ENCODE results near the gene ARID1A.

The ARID1A gene

GRCh38 chr1:26747048-26747447, 51.2 kb downstream of the ARID1A start:
- peaks cover 0 to 3% of the 10 kb centered on the region in 2 donors for H3K9me3 Mint-ChIP-seq
- H3K4me1 Mint-ChIP-seq = peaks cover 44 to 80% of the 10 kb centered on the region in 2 donors
- DNase-seq (no peak), ATAC-seq (replicated peaks) (no peak)
- no peak overlapping the region for H3K4me3 Mint-ChIP-seq
- peak overlapping the region; percentile 84 for H3K27ac Mint-ChIP-seq
- peaks cover 27 to 65% of the 10 kb centered on the region in 2 donors for H3K36me3 Mint-ChIP-seq
- no peaks in the 10 kb centered on the region for H3K27me3 Mint-ChIP-seq

GRCh38 chr1:26748351-26748750, 52.5 kb downstream of the ARID1A start:
- DNase-seq (no peak), ATAC-seq (replicated peaks) (no peak)
- no peaks in the 10 kb centered on the region for H3K27me3 Mint-ChIP-seq
- H3K9me3 Mint-ChIP-seq = no peaks in the 10 kb centered on the region
- no peak overlapping the region for H3K4me3 Mint-ChIP-seq
- H3K27ac Mint-ChIP-seq = peak overlapping the region; percentile 14
- peaks cover 40 to 79% of the 10 kb centered on the region in 2 donors for H3K4me1 Mint-ChIP-seq
- peaks cover 26 to 64% of the 10 kb centered on the region in 2 donors for H3K36me3 Mint-ChIP-seq

GRCh38 chr1:26749458-26749857, 53.6 kb downstream of the ARID1A start:
- no peak for ATAC-seq (replicated peaks)
- H3K36me3 Mint-ChIP-seq = peaks cover 24 to 63% of the 10 kb centered on the region in 2 donors
- H3K4me1 Mint-ChIP-seq = peaks cover 33 to 68% of the 10 kb centered on the region in 2 donors
- H3K9me3 Mint-ChIP-seq = no peaks in the 10 kb centered on the region
- no peak for DNase-seq
- no peak overlapping the region for H3K4me3 Mint-ChIP-seq
- H3K27me3 Mint-ChIP-seq = no peaks in the 10 kb centered on the region
- H3K27ac Mint-ChIP-seq = peak overlapping the region; percentile 75

DNA sequence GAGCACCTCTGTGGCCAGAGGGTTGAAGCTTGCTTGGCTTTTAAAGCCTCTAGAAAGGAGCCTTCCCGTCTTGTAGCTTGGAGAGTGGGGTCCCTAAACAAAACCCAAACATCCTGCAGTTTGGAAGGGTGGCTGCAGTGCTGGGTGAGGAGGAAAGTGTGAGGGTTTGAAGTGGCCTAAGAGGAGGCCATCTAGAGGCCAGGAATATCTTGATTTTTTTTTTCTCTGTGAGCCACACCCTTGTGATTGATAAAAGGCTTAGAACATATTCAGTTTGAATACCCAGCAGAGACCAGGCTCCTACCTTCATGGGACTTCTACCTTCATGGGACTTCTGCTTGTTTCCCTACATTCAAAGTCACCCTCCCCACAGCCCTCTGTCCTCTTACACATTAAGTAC, 54.6 kb downstream of the ARID1A start:
- H3K27ac Mint-ChIP-seq = peak overlapping the region; percentile 75
- no peaks in the 10 kb centered on the region for H3K9me3 Mint-ChIP-seq
- no peak for ATAC-seq (replicated peaks)
- peaks cover 27 to 63% of the 10 kb centered on the region in 2 donors for H3K36me3 Mint-ChIP-seq
- no peak for DNase-seq
- peaks cover 32 to 61% of the 10 kb centered on the region in 2 donors for H3K4me1 Mint-ChIP-seq
- no peak overlapping the region for H3K4me3 Mint-ChIP-seq
- no peaks in the 10 kb centered on the region for H3K27me3 Mint-ChIP-seq

GRCh38 chr1:26752519-26752918, 56.7 kb downstream of the ARID1A start:
- Mint-ChIP-seq H3K4me3 (no peak overlapping the region), H3K4me1 (peaks cover 27 to 55% of the 10 kb centered on the region in 2 donors), H3K27ac (no peak overlapping the region), H3K9me3 (no peaks in the 10 kb centered on the region), H3K27me3 (no peaks in the 10 kb centered on the region), H3K36me3 (peaks cover 23 to 50% of the 10 kb centered on the region in 2 donors)
- DNase-seq = no peak
- ATAC-seq (replicated peaks) = no peak

DNA sequence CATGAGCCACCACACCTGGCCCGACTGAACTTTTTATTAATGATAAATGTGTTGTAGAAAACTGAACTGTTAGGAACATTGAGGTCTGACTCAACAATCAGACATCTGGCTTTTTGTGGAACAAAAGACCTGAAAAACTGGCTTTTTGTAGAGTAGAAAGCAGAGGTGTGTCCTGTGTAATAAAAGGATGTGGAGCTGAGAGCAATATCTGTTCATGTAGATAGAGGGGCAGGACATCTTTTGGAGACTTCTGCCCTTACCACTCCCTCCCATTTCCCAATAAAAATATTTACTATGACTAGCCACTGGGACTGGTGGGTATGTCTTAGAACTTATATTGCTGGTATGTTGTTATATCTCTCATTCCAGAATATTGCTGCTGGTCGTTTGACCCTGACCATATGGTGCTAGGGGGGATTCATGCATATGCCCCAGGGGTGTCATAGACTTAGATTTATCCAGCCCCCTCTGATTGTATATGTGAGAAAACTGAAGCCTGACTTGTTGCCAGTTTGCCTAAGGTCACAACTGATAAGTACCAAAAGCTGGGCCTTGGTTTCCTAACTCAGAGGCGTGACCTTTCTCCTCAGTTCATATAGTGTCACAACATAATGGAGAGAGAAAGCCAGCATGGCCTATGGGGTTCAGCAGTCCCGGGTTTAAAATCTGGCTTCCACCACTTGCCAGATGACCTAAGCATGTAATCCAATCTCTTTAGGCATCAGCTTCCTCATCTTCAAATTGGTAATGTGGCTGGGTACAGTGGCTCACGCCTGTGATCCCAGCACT, 58.5 kb downstream of the ARID1A start:
- DNase-seq (no peak), ATAC-seq (replicated peaks) (no peak)
- peaks cover 22 to 40% of the 10 kb centered on the region in 2 donors for H3K4me1 Mint-ChIP-seq
- H3K36me3 Mint-ChIP-seq = peaks cover 26 to 48% of the 10 kb centered on the region in 2 donors
- H3K9me3 Mint-ChIP-seq = no peaks in the 10 kb centered on the region
- peak overlapping the region; percentile 20 for H3K27ac Mint-ChIP-seq
- H3K4me3 Mint-ChIP-seq = no peak overlapping the region
- no peaks in the 10 kb centered on the region for H3K27me3 Mint-ChIP-seq

DNA sequence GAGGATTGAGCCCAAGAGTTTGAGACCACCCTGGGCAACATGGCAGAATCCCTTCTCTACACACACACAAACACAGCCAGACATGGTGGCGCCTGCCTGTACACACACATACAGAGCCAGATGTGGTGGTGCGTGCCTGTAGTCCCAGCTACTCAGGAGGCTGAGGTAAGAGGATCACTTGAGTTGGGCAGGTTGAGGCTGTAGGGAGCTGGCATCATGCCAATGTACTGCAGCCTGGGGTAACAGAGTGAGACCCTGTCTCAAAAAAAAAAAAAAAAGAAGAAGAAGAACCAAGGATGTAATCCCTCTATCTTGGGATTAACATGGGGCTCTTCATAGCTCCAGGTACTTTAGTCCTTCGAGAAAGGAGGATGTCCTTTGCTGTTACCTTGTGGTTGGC, 62.5 kb downstream of the ARID1A start:
- no peak for ATAC-seq (replicated peaks)
- no peaks in the 10 kb centered on the region for H3K9me3 Mint-ChIP-seq
- H3K4me1 Mint-ChIP-seq = peaks cover 0 to 5% of the 10 kb centered on the region in 2 donors
- no peaks in the 10 kb centered on the region for H3K27me3 Mint-ChIP-seq
- H3K36me3 Mint-ChIP-seq = peaks cover 35 to 40% of the 10 kb centered on the region in 2 donors
- H3K4me3 Mint-ChIP-seq = no peak overlapping the region
- H3K27ac Mint-ChIP-seq = peak overlapping the region; percentile 51
- DNase-seq = no peak

DNA sequence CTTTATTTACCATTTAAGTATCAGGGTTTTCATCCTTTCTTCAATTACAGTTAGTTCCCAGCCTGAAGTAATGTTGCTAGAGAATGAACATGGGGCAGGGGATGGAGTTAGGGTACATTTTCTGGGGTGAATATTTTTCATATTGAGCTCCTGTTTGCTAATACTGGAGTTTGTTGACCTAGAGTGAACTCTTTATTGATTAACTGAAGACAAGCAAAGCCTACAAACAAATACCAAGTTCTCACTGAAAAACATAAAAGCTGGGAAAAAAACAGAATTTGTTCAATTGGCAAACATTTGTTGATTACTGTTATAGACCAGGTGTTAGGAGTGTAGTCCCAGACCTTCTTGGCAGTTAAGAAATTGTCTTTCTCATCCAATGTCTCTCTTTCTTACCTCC, 63.7 kb downstream of the ARID1A start:
- Mint-ChIP-seq H3K9me3 (no peaks in the 10 kb centered on the region), H3K27me3 (no peaks in the 10 kb centered on the region), H3K36me3 (peaks cover 38 to 41% of the 10 kb centered on the region in 2 donors), H3K4me1 (peaks cover 0 to 4% of the 10 kb centered on the region in 2 donors), H3K27ac (no peak overlapping the region), H3K4me3 (no peak overlapping the region)
- DNase-seq (no peak), ATAC-seq (replicated peaks) (no peak)

DNA sequence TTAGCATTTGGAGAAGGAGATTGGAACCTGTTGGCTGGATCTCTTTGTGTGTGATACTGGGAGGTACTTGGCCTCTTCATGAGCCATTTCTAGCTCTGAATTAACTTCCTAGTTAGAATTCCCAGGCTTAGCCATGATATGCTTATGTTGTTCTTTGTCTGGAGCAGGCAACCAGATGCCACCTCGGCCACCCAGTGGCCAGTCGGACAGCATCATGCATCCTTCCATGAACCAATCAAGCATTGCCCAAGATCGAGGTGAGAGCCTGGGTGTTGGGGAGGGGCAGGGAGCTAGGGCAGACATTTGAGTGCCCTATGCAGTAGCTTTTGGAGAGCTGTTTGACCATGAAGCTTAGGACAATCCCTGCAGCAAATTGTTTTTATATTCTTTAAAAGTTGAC, 65.4 kb downstream of the ARID1A start:
- Mint-ChIP-seq H3K9me3 (no peaks in the 10 kb centered on the region), H3K27ac (peak overlapping the region; percentile 81)

GRCh38 chr1:26767714-26768113, 71.9 kb downstream of the ARID1A start:
- H3K27ac Mint-ChIP-seq = peak overlapping the region; percentile 77
- H3K4me3 Mint-ChIP-seq = no peak overlapping the region
- no peak for DNase-seq
- peaks cover 19 to 25% of the 10 kb centered on the region in 2 donors for H3K4me1 Mint-ChIP-seq
- H3K9me3 Mint-ChIP-seq = no peaks in the 10 kb centered on the region
- peaks cover 49 to 61% of the 10 kb centered on the region in 2 donors for H3K36me3 Mint-ChIP-seq
- ATAC-seq (replicated peaks) = no peak
- no peaks in the 10 kb centered on the region for H3K27me3 Mint-ChIP-seq

More for the DNA sequence above, 65.4 kb downstream of the ARID1A start:
- peaks cover 2 to 3% of the 10 kb centered on the region in 2 donors for H3K4me1 Mint-ChIP-seq
- H3K4me3 Mint-ChIP-seq = no peak overlapping the region
- H3K36me3 Mint-ChIP-seq = peaks cover 35 to 46% of the 10 kb centered on the region in 2 donors
- DNase-seq (no peak), ATAC-seq (replicated peaks) (no peak)
- H3K27me3 Mint-ChIP-seq = no peaks in the 10 kb centered on the region

- no peak for DNase-seq
- H3K36me3 Mint-ChIP-seq = peaks cover 52 to 62% of the 10 kb centered on the region in 2 donors
- H3K27ac Mint-ChIP-seq = no peak overlapping the region
- ATAC-seq (replicated peaks) = no peak
- no peaks in the 10 kb centered on the region for H3K9me3 Mint-ChIP-seq
- H3K27me3 Mint-ChIP-seq = no peaks in the 10 kb centered on the region
- H3K4me1 Mint-ChIP-seq = peaks cover 19 to 25% of the 10 kb centered on the region in 2 donors
- no peak overlapping the region for H3K4me3 Mint-ChIP-seq
Measured at GRCh38 chr1:26768755-26769154, 72.9 kb downstream of the ARID1A start.

DNA sequence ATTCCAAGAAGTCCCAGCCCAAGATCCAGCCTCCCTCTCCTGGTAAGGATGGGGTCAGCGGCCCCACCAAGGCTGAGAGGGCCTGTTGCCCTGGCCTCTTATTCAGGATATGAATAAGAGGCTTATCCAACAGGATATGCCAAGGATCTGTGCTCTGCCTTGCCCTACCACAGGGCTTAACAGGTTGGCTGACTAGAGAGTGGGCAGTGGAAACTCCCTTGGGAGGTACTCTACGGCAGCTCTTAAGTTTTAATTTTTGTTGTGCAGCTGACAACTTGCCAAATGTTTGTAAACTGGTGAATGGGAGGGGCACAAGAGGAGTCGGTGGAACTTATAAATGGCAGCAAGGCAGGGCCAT, 75.4 kb downstream of the ARID1A start:
- Mint-ChIP-seq H3K27me3 (no peaks in the 10 kb centered on the region), H3K9me3 (no peaks in the 10 kb centered on the region), H3K27ac (peak overlapping the region; percentile 79), H3K36me3 (peaks cover 57 to 75% of the 10 kb centered on the region in 2 donors), H3K4me3 (no peak overlapping the region), H3K4me1 (peaks cover 19 to 23% of the 10 kb centered on the region in 2 donors)
- no peak for DNase-seq
- ATAC-seq (replicated peaks) = peak in 1 of 2 donors; percentile 44

GRCh38 chr1:26771643-26772321, 76.0 kb downstream of the ARID1A start:
- DNase-seq = peak; percentile 21
- H3K9me3 Mint-ChIP-seq = no peaks in the 10 kb centered on the region
- H3K36me3 Mint-ChIP-seq = peaks cover 59 to 79% of the 10 kb centered on the region in 2 donors
- no peaks in the 10 kb centered on the region for H3K27me3 Mint-ChIP-seq
- H3K27ac Mint-ChIP-seq = peak overlapping the region; percentile 79
- ATAC-seq (replicated peaks) = peak; percentile 85 to 93
- no peak overlapping the region for H3K4me3 Mint-ChIP-seq
- peaks cover 19 to 21% of the 10 kb centered on the region in 2 donors for H3K4me1 Mint-ChIP-seq

DNA sequence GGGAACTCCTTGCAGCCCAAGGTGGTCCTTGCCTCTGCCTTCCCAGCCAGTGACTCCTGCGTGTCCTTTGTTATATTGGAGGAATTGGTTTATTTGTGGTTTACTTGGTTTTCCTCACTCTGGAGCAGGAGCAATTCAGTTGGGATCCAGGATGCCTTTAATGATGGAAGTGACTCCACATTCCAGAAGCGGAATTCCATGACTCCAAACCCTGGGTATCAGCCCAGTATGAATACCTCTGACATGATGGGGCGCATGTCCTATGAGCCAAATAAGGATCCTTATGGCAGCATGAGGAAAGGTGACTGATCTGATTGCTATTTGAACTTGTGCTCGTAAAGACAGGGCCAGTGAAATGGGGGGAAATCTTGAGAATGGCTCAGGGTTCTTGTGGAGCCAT, 76.9 kb downstream of the ARID1A start:
- DNase-seq (no peak), ATAC-seq (replicated peaks) (no peak)
- H3K9me3 Mint-ChIP-seq = no peaks in the 10 kb centered on the region
- peaks cover 16 to 19% of the 10 kb centered on the region in 2 donors for H3K4me1 Mint-ChIP-seq
- no peak overlapping the region for H3K27ac Mint-ChIP-seq
- no peaks in the 10 kb centered on the region for H3K27me3 Mint-ChIP-seq
- no peak overlapping the region for H3K4me3 Mint-ChIP-seq
- peaks cover 55 to 78% of the 10 kb centered on the region in 2 donors for H3K36me3 Mint-ChIP-seq

GRCh38 chr1:26774462-26774861, 78.6 kb downstream of the ARID1A start:
- no peak for DNase-seq
- no peak for ATAC-seq (replicated peaks)
- Mint-ChIP-seq H3K27me3 (no peaks in the 10 kb centered on the region), H3K27ac (peak overlapping the region; percentile 65), H3K9me3 (no peaks in the 10 kb centered on the region), H3K36me3 (peaks cover 54 to 76% of the 10 kb centered on the region in 2 donors), H3K4me3 (no peak overlapping the region), H3K4me1 (peaks cover 15 to 24% of the 10 kb centered on the region in 2 donors)
